T-helper 22 cell (primary cell): ENCODE data around the gene BLTP1.
"Not testable (repeated sequence)": the region's sequence is repeated elsewhere in the genome, so short reads cannot be mapped to it uniquely, and the experiment has no call there.

Source experiments
- DNase-seq: peaks from one replicate; pipeline ENCODE4 v3.0.0-alpha.2; 2020; ENCODE audit warnings: low read depth

The BLTP1 gene, protein sequence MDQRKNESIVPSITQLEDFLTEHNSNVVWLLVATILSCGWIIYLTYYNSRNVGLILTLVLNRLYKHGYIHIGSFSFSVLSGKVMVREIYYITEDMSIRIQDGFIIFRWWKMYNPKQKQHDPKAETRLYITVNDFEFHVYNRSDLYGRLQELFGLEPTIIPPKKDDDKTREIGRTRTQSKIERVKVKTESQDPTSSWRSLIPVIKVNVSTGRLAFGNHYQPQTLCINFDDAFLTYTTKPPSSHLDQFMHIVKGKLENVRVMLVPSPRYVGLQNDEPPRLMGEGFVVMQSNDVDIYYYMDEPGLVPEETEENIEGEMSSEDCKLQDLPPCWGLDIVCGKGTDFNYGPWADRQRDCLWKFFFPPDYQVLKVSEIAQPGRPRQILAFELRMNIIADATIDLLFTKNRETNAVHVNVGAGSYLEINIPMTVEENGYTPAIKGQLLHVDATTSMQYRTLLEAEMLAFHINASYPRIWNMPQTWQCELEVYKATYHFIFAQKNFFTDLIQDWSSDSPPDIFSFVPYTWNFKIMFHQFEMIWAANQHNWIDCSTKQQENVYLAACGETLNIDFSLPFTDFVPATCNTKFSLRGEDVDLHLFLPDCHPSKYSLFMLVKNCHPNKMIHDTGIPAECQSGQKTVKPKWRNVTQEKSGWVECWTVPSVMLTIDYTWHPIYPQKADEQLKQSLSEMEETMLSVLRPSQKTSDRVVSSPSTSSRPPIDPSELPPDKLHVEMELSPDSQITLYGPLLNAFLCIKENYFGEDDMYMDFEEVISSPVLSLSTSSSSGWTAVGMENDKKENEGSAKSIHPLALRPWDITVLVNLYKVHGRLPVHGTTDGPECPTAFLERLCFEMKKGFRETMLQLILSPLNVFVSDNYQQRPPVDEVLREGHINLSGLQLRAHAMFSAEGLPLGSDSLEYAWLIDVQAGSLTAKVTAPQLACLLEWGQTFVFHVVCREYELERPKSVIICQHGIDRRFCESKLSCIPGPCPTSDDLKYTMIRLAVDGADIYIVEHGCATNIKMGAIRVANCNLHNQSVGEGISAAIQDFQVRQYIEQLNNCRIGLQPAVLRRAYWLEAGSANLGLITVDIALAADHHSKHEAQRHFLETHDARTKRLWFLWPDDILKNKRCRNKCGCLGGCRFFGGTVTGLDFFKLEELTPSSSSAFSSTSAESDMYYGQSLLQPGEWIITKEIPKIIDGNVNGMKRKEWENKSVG (N-terminal part only)

DNA sequence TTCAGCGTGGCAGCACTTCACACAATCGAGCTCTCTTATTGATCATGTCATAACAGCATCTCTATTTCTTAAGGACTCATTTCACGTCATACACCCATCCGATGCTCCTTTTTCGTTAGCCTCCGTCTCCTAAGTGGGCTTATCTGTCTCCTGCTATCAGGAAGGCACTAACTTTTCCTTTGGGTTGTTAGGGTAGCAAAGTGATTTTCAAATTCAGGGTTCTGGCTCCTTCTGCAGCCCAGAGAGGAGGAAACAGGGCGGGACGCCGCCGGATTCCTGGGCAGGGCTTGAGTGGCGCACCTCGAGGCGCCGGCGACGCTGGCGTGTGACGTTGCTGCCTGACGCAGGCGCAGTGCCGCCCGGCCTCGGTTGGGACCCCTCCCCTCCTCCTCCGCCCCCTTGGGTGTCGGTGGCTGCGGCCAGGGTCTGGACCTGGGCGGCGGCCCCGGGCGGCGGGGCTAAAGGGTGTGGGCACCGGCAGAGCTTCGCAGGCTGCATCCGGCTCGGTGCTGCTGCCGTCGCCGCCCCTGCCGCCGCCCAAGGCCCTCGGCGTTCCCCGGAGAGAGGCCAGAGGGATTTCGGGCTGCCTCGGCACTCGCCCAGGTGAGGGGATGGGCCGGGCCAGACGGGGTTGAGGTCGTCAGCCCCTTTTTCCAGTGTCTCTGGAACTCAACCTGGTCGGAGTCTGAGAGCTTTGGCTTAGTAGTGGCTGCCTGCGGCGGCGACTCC, at the start of gene BLTP1:
TSS of gene BLTP1 (plus strand) at position 350 of the 729 bp plus-strand sequence. CDS start 18,317 bp downstream, outside the sequence.
- DNase-seq = peak; percentile 79

DNA sequence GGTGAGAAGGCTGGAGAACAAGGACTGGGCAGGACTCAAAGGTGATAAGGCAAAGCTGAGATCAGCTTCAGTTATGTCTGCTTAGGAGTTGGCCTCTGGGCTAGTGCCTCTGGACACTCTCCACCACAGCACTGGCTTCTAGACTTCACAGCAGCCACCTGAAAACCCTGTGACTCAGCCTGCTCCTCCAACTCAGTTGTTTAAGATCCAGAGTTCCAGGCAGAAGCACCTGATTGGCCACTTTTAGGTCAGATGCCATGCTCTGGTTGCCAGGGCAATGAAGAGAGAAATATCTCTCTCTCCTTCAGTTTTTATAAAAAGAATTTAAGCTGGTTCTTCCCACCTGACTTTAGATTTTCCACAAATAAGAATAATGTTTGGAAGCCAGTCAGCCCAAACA, 47.9 kb upstream of the BLTP1 start:
- DNase-seq = no peak

DNA sequence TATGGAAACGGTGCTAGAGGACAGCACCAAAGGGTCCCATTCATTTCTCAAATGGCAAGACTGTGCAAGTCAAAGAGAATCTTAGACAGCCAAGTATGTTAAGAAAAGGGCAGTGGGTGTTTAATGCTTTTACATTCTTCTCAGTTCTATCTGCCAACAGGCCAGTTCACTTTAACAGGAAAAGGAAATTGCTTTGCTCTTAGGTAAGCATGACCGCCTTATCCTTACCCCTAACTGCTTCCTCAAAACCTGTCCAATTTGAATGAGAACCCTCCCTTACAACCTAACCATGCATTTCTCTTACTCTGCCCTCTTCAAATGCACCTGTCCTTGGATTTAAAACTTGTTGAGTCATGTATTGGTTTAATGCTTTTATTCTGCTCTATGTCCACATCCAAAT, 44.5 kb upstream of the BLTP1 start:
- no peak for DNase-seq

DNA sequence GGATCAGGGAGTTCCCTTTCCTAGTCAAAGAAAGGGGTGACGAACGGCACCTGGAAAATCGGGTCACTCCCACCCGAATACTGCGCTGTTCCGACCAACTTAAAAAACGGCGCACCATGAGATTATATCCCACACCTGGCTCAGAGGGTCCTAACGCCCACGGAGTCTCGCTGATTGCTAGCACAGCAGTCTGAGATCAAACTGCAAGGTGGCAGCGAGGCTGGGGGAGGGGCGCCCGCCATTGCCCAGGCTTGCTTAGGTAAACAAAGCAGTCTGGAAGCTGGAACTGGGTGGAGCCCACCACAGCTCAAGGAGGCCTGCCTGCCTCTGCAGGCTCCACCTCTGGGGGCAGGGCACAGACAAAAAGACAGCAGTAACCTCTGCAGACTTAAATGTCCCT, 41.8 kb upstream of the BLTP1 start:
- not testable (repeated sequence) for DNase-seq

DNA sequence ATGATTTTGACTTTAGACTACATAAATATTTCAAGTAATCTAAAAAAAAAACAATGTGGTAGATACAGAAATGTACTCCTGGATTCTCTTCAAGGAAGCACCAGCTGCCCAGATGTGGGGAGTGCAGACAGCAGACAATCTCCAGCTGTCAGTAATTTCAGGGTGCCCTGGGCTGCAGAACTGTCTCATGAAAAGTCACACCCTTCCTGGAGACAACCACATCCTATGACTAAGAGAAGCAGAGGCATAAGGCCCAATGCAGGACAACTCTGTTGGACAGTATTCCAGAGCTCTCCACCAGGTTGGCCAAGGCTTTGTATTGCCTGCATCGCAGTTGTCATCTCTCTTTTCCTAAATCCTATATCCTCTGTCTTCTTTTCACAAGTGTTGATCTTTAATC, 34.4 kb upstream of the BLTP1 start:
- DNase-seq = no peak

DNA sequence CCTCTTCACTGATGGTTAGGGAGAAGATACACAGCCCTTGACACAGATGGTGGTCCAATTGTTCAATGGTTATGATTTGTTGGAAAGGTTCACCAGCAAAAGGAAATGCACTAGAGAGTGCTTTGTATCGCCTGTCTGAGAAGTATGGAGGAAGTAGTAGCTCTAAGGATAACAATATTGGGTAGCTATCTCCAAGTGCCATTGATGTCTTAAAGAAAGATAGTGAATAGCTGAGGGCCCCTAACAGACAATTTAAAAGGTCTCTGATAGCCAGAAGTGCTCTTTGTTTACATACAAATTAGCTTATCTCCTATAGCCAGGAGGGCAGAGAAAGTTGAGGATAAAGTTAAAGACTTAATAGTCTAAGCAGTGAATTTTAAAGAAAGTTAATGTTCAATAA, 33.9 kb upstream of the BLTP1 start:
- DNase-seq = no peak

DNA sequence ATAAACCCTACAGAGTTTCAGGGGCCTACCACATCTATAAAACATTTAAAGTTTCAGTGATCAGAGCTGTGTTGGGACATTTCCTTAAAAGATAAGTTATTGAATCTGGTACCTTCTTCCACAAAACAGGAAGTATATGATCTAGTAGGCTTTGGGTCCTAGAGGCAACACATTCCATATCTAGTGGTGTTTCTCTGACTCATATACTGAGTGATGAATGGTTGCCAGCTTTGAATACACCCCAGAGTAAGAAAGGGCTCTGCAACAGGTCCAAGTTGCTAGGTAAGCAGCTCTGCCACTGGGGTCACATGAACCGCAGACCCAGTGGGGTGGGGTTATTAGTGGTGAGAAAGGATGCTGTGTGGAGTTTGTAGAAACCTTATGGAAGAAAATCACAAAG, 32.4 kb upstream of the BLTP1 start:
- no peak for DNase-seq

DNA sequence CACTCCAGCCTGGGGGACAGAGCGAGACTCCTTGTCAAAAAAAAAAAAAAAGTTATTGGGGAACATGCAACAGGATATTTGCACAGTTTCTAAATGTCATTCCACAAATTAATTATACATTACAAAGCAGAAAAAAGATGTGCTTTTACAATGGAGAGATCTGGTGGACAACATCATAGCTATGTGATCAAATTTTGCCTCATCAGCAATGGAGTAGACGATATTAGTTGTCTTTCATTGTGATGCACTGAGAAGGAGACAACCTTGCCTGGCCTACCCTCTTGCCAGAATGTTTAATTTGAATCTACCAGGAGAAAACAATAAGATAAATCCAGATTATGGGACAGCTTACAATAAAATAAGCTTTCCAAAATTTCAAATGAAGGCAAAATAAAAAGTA, 30.5 kb upstream of the BLTP1 start:
- no peak for DNase-seq

DNA sequence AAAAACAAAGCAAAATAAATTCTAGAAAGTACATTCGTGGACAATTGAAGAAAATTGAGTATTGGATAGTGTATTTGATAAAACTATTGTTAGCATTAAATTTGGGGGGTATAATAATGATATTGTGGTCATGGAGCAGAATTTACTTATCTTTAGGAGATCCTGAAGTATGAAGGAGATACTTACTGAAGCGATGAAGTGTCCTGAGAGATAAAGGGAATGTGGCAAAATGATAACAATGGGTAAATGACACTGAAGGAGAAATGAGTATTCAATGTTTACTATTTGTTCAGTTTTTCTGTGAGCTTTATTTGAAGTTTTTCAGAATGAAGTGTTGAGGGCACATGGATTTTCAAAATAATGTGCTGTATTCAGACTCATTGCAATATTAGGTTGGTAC, 30.0 kb upstream of the BLTP1 start:
- no peak for DNase-seq

DNA sequence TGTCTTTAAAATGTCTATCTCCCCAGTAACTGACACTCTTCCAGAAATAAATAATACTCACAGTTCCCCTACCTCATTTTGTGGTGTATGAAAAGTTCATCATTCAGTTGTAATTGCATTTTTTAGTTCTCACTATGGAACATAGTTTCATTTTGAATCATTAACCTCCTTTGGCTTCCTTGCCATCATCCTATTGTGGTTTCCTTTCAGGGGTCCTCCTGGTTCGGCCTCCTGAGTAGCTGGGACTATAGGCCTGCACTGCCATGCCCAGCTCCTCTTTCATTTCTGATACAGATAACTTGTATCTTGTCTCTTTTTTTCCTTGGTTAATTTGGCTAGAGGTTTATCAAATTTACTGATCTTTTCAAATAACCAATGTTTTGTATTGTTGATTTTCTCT, 23.1 kb upstream of the BLTP1 start:
- no peak for DNase-seq

DNA sequence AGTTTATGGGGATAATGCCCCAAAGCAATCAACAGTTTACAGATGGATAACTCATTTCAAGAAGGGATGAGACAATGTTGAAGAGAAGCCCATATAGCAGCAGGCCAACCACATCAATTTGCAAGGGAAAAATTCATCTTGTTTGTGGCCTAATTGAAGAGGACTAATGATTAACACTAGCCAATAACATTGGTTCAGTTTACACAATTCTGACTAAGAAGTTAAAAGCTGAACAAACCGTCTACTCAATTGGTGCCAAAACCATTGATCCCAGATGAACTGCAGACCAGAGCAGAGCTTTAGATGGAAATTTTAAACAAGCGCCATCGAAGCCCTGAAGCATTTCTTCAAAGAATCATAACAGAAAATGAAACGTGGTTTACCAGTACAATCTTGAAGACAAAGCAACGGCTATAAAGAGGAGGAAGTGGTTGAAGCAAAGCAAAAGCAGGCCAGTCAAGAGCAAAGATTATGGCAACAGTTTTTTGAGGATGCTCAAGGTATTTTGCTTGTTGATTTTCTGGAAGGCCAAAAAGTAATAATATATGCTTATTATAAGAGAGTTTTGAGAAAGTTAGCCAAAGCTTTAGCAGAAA, 20.5 kb upstream of the BLTP1 start:
- DNase-seq = no peak

DNA sequence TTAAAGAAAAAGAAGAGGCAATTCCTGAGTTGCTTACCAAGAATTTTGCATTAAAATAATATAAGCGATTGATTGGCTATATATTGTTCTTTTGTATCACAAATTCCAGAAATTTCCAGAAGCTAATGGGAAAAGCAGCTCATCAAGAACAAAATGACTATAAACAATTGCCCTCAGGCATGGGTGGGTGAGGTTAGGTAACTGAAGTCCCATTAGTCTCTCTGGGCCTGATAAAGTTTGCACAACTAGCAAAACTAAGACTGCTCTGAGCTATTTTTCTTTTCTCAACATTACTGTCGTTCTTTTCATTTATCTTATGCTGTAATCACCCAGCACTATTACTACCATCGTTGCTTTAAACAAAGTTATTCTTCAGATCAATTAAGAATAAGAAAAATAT, 19.2 kb upstream of the BLTP1 start:
- DNase-seq = no peak

DNA sequence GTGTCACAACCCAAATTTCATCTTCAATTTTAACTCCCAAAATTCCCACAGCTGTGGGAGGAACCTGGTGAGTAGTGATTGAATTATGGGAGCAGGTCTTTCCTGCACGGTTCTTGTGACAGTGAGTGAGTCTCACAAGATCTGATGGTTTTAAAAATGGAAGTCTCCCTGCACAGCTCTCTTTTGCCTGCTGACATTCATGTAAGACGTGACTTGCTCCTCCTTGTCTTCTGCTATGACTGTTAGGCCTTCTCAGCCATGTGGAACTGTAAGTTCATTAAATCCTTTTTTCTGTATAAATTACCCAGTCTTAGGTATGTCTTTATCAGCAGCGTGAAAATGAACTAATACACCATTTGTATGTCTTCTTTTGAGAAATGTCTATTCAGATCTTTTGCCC, 13.0 kb upstream of the BLTP1 start:
- DNase-seq = no peak

DNA sequence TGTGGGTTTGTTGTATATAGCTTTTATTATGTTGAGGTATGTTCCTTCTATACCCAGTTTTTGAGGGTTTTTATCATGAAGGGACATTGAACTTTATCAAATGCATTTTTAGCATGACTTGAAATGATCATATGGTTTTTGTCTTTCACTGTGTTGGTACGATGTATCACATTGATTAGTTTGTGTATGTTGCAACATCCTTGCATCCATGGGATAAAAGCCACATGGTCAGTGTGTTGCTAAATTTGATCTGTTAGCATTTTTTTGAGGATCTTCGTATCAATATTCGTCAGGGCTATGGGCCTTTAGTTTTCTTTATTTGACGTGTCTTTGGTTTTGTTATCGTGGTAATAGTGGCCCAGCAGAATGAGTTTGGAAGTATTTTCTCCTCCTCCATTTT, 11.3 kb upstream of the BLTP1 start:
- no peak for DNase-seq

DNA sequence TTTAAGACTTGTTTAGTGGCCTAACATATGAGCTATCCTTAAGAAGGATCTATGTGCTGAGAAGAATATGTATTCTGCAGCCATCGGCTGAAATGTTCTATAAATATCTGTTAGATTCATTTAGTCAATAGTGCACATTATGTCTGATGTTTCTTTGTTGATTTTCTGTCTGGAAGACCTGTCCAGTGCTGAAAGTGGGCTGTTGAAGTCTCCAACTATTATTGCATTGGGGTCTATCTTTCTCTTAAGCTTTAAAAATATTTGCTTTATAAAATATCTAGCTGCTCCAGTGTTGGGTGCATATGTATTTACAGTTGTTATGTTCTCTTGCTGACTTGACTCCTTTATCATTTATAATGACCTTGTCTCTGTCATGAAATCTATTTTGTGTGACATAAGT, 9.4 kb upstream of the BLTP1 start:
- no peak for DNase-seq

DNA sequence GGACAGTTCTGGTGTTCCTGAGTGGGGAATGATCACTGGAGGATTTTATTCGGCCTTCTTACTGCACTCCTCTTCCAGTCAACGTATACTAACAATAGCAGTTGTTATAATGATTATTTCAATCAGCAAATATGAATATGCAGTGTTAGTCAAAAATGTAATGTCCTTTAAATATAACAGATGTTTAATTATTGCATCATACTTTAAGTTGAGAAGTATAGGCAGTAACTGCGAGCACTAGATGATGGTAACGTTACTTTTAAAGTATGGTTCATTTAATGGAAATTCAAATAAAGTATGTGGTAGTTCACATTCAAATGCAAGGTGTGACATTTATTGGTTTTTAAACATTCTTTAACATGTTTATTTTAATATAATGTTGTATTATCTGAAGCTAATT, 5.5 kb upstream of the BLTP1 start:
- no peak for DNase-seq

DNA sequence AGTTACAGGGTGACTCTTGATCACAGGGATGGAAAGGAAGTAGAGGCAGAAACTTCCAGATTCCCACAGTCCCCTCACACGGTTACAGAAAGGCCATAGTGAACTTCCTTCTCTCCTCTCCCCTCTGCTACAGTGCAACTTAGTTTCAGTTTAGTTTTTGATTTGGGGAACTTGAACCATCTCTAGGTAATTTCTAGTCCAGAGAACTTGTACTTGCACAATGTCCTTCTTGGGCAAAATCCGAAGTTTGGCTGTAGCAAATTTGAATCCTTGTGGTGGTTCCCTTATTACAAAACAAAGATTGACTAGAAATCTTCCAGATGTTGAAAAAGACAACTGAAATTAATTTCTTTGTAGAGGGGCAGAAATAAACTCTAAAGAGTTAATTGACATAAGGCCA, 1.2 kb upstream of the BLTP1 start:
- DNase-seq = no peak

DNA sequence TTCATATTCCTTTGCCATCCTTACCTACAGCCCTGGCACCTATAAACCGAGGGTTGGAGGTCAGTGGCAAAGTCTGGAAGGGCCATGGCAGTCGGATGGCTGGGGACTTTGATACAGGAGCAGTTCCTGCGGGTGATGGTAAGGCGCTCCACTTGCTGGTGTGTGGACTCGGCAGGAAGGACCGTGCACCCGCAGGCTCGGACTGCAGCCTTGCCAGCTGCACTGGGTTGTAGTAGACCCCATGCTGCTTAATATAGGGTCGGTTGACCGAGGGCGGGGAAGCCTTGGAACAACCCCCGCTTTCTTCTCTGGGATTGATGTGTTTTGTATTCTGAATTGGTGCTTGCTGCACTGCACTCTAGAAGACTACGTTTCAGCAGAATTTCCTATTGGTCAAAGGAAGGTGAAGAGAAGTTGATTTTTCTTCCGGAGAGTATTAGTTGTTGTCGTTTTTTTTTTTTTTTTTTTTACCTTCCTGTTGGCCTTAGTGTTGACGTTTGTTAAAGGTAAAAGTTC, 638 bp downstream of the BLTP1 start:
- peak; percentile 4 for DNase-seq

DNA sequence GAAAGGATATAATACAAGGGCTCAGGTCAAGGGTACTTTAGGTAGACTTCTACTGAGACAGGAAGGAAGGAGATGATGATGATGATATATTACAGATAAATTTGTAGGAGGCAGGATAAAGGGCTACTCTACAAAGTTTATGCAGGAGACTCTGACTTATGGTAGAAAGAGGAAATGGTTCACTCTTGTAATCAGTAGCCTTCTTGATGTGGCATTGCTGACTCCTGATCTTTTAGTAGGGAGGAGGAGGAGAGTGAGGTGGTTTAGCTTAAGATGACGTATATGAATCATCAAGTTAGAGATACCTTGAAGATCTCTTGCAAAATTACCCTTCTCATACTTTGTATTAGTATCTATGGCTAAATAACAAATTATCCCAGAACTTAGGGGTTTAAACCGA, 4.7 kb downstream of the BLTP1 start:
- peak; percentile 3 for DNase-seq

DNA sequence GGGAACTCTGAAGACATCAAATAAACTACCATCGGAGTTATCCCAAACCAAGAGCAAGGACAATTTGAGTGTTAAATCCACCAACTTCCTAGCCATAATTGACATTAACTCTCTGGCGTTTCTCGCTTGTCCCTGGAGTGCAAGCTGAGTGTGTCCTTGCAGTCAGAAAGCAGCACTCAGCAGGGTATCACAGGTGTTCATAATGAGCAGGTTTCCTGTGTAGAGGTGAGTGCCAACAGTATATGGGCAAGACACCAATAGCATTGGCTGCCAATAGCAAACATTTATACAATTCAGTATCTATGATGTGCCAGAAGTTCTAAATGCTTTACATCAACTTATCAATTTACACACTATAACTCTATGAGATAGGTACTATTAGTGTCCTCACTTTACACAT, 11.2 kb downstream of the BLTP1 start:
- DNase-seq = no peak

DNA sequence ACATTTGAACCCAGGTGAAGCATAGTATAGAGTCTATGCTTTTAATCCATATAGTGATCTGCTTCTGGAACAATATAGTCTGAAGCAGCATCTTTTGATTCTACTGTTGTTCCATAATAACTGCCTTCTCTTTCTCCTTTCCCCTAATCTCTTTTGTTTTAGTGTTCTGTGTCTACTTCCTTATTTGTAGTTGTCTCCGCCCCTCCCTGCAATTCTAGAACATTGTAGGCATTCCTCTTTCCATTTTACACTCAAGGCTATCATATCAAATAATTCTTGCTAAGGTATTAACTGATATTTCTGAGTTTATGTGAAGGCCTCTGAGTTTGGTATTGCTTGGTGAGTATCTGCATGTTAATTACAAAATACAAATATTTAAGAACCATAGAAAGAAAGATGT, 11.6 kb downstream of the BLTP1 start:
- no peak for DNase-seq
